Muscle layer of duodenum (tissue), 2 donors: Measurements from ENCODE around the gene HOXC4.
A peak's percentile ranks its signal among the peaks of the same experiment; 100 is the strongest.

Experiments
- H3K27ac ChIP-seq: one replicate; pipeline ENCODE4 v1.7.0; 2013; ENCODE audit warnings: mild to moderate bottlenecking, low read length
- H3K27me3 ChIP-seq: one replicate; pipeline ENCODE4 v1.7.0; 2013; ENCODE audit warnings: low read depth, mild to moderate bottlenecking, control low read depth, low read length
- H3K36me3 ChIP-seq, 2 donors: one replicate each; pipeline ENCODE4 v1.7.0; 2013; ENCODE audit warnings: low read length in 2 of 2, control low read depth in 1 of 2, mild to moderate bottlenecking in 1 of 2; ENCODE audit not compliant: insufficient read depth in 2 of 2, control insufficient read depth in 1 of 2
- H3K4me1 ChIP-seq, 2 donors: one replicate each; pipeline ENCODE4 v1.7.0; 2013; ENCODE audit warnings: low read length in 2 of 2, mild to moderate bottlenecking in 2 of 2, control low read depth in 1 of 2, moderate library complexity in 1 of 2; ENCODE audit not compliant: insufficient read depth in 2 of 2, control insufficient read depth in 1 of 2
- H3K4me3 ChIP-seq, 2 donors: one replicate each; pipeline ENCODE4 v1.7.0; 2013; ENCODE audit warnings: low read length in 2 of 2, low read depth in 1 of 2, mild to moderate bottlenecking in 1 of 2
- H3K9me3 ChIP-seq, 2 donors: one replicate each; pipeline ENCODE4 v1.7.0; 2013; ENCODE audit warnings: low read length in 2 of 2, control low read depth in 1 of 2, mild to moderate bottlenecking in 1 of 2; ENCODE audit not compliant: control insufficient read depth in 1 of 2
- donor health status: healthy.

HOXC4 gene

GRCh38 chr12:54010053-54010971 is 43.3 kb upstream of the HOXC4 start:
- no peaks in the 10 kb centered on the region for H3K9me3 ChIP-seq
- H3K27ac ChIP-seq, result no peak overlapping the region
- H3K27me3 ChIP-seq, result peaks cover 89% of the 10 kb centered on the region
- no peak overlapping the region for H3K4me3 ChIP-seq
- no peaks in the 10 kb centered on the region for H3K36me3 ChIP-seq
- peaks cover 0 to 23% of the 10 kb centered on the region in 2 donors for H3K4me1 ChIP-seq

- Histone ChIP-seq H3K4me3 (no peak overlapping the region), H3K27ac (no peak overlapping the region), H3K36me3 (no peaks in the 10 kb centered on the region), H3K9me3 (no peaks in the 10 kb centered on the region), H3K4me1 (peaks cover 0 to 19% of the 10 kb centered on the region in 2 donors), H3K27me3 (peaks cover 89% of the 10 kb centered on the region)
Measured at GRCh38 chr12:54010972-54011664, 42.5 kb upstream of the HOXC4 start.

- Histone ChIP-seq H3K36me3 (no peaks in the 10 kb centered on the region), H3K27me3 (peaks cover 84% of the 10 kb centered on the region), H3K4me1 (peaks cover 0 to 16% of the 10 kb centered on the region in 2 donors), H3K27ac (no peak overlapping the region), H3K4me3 (no peak overlapping the region), H3K9me3 (no peaks in the 10 kb centered on the region)
Measured at GRCh38 chr12:54011665-54012532, 41.7 kb upstream of the HOXC4 start.

GRCh38 chr12:54012631-54013409 is 40.8 kb upstream of the HOXC4 start:
- no peaks in the 10 kb centered on the region for H3K9me3 ChIP-seq
- H3K36me3 ChIP-seq, result no peaks in the 10 kb centered on the region
- H3K4me3 ChIP-seq, result no peak overlapping the region
- peaks cover 81% of the 10 kb centered on the region for H3K27me3 ChIP-seq
- H3K27ac ChIP-seq, result no peak overlapping the region
- H3K4me1 ChIP-seq, result peaks cover 0 to 25% of the 10 kb centered on the region in 2 donors

GRCh38 chr12:54014377-54015017 is 39.1 kb upstream of the HOXC4 start:
- Histone ChIP-seq H3K36me3 (no peaks in the 10 kb centered on the region), H3K4me3 (peak overlapping the region in 1 of 2 donors; percentile 6), H3K9me3 (no peaks in the 10 kb centered on the region), H3K27ac (no peak overlapping the region), H3K27me3 (peaks cover 80% of the 10 kb centered on the region), H3K4me1 (peaks cover 0 to 24% of the 10 kb centered on the region in 2 donors)

GRCh38 chr12:54015018-54015931 is 38.4 kb upstream of the HOXC4 start:
- Histone ChIP-seq H3K27ac (no peak overlapping the region), H3K27me3 (peaks cover 76% of the 10 kb centered on the region), H3K36me3 (no peaks in the 10 kb centered on the region), H3K4me1 (peaks cover 0 to 20% of the 10 kb centered on the region in 2 donors), H3K4me3 (no peak overlapping the region), H3K9me3 (no peaks in the 10 kb centered on the region)

GRCh38 chr12:54016051-54016450 is 37.6 kb upstream of the HOXC4 start:
- H3K4me3 ChIP-seq, result no peak overlapping the region
- no peaks in the 10 kb centered on the region for H3K36me3 ChIP-seq
- peaks cover 0 to 20% of the 10 kb centered on the region in 2 donors for H3K4me1 ChIP-seq
- H3K27me3 ChIP-seq, result peaks cover 75% of the 10 kb centered on the region
- H3K9me3 ChIP-seq, result no peaks in the 10 kb centered on the region
- no peak overlapping the region for H3K27ac ChIP-seq

- Histone ChIP-seq H3K4me1 (peaks cover 0 to 20% of the 10 kb centered on the region in 2 donors), H3K36me3 (no peaks in the 10 kb centered on the region), H3K27me3 (peaks cover 76% of the 10 kb centered on the region), H3K27ac (no peak overlapping the region), H3K9me3 (no peaks in the 10 kb centered on the region), H3K4me3 (no peak overlapping the region)
Measured at GRCh38 chr12:54016478-54016964, 37.1 kb upstream of the HOXC4 start.

- H3K4me1 ChIP-seq, result peaks cover 0 to 20% of the 10 kb centered on the region in 2 donors
- H3K27me3 ChIP-seq, result peaks cover 77% of the 10 kb centered on the region
- no peaks in the 10 kb centered on the region for H3K36me3 ChIP-seq
- H3K9me3 ChIP-seq, result no peaks in the 10 kb centered on the region
- no peak overlapping the region for H3K27ac ChIP-seq
- peak overlapping the region; percentile 57 to 69 for H3K4me3 ChIP-seq
Measured at GRCh38 chr12:54017027-54017788, 36.4 kb upstream of the HOXC4 start.
